AG08395 (cell line): ENCODE measurements around the gene UFSP2.
"Not testable (repeated sequence)": the region's sequence is repeated elsewhere in the genome, so short reads cannot be mapped to it uniquely, and the experiment has no call there.

ENCODE experiments used
- DNase-seq: peaks from one replicate; pipeline ENCODE4 v3.0.0; 2012; ENCODE audit warnings: mixed read lengths, low spot score

Gene UFSP2

GRCh38 chr4:185384061-185384460, 41.7 kb downstream of the UFSP2 start:
- no peak for DNase-seq

DNA sequence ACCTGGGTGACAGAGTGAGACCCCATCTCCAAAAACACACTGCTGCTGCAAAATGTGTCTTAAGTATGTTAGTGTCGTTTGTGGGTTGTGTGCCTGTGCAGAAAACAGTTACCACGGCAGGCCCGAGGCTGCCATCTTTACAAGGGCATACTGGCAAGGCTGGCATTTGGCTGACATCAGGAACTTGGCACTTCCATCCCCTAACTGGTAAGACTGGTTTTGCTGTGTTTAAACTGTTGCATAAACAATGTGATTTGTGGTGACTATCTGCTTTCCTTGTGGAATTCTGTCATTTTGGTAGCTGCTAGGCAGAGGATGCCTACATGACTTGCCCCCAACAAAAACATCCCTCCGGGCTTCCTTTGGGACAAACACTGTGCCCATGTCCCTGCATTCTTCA, 42.3 kb downstream of the UFSP2 start:
- no peak for DNase-seq

DNA sequence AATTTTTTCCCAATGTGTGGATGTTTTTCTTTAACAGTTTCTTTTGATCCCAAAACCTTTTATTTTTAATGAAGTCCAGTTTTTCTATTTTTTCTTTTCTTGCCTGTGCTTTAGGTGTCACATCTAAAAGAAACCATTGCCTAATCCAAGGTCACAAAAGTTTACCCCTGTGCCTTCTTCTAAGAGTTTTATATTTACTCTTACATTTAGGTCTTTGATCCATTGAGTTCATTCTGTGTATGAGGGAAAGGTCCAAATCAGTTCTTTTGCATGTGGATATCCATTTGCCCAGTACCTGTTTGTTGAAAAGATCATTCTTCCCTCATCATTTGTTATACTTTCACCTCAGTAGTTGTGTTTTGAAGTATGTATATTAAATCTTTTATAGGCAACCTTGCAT, 43.0 kb downstream of the UFSP2 start:
- DNase-seq = no peak

- no peak for DNase-seq
Measured at GRCh38 chr4:185381288-185382196, 44.2 kb downstream of the UFSP2 start.

DNA sequence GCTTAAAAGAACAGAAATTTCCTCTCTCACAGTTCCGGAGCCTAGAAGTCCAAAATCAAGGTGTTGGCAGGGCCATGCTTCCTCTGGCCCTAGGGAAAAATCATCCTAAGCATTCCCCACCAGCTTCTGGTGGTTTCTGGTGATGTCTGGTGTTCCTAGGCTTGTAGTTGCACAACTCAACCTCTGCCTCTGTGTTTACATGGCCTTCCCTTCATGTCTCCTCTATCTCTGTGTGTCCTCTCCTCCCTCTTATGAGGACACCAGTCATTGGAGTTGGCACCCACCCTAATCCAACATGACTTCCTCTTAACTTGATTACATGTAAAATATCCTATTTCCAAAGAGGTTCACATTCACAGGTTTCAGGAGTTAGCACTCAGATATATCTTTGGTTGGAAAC, 45.4 kb downstream of the UFSP2 start:
- DNase-seq = no peak

GRCh38 chr4:185379326-185380295, 46.2 kb downstream of the UFSP2 start:
- no peak for DNase-seq

- no peak for DNase-seq
Measured at GRCh38 chr4:185378264-185378663, 47.5 kb downstream of the UFSP2 start.

DNA sequence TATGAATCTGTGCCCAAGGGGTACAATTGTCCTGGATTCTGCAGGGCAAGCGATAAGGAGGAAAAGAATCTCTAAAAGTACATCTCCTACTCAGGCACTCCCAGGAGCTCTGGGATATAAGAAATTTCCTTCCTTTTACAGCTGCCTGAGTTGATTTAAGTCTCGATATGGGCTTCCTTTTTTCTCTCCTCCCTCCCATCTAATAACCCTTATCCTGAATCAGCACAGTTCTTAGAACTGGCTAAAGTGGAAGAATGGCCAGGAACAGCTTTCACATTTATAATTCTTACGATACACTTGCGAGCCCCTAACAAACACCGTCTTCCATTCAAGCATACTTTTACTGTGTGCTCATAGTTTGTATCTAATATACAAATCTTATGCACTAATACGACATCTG, 51.2 kb downstream of the UFSP2 start:
- DNase-seq = no peak

GRCh38 chr4:185374027-185374426, 51.7 kb downstream of the UFSP2 start:
- no peak for DNase-seq

DNA sequence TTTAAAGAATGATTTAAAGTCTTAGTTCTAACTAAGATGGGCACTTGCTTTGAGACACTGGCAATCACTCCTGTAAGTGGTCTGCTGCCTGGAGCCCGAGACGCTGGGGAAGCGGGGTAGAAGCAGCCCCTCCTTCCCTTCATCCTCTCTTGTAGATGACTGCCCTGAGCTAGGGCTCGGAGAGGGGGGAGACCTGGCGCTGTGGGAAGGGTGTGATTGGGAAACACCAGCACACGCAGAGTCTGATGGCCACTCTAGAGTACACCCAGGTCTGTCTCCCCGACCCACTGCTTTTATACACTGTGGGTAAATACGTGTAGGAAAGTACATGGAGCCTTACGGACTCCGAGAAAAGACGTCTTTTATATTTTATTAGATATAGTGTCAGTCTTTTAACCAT, 54.1 kb downstream of the UFSP2 start:
- no peak for DNase-seq

- no peak for DNase-seq
Measured at GRCh38 chr4:185370268-185370949, 55.4 kb downstream of the UFSP2 start.

DNA sequence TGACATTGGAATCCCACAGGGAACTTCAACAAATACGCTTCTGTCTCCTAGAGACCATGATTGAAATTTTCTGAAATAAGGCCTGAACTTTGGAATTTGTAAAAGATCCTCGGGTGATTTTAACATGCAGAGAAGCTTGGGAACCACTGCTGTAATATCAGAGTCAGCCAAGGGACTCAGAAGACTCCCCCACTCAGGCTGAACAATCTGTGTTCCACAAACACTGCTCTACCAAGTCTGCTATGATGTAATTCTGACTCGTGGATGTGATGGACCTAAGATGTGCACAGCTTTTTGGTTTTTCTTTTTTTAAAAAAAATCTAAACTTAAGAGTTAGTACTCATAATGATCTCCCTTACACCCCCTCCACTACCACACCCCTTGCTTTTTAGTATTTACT, 56.0 kb downstream of the UFSP2 start:
- no peak for DNase-seq

DNA sequence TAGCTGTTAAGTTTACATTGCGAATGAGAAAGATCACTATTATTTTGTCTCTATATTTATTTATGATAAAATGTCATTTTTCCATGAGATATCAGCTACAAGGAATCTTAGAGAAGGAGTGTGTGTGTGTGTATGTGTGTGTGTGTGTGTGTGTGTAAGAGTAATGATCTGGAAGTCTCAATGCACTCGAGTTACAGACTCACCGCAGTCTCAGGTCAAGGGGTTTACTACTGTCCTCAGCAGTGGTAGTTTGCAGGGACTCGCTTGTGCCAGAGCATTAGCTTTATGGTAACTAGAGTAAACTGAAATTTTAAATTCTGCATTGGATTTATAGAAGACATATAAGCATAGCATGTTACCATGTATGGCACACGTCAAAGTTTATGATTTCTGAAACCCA, 60.9 kb downstream of the UFSP2 start:
- DNase-seq = no peak

DNA sequence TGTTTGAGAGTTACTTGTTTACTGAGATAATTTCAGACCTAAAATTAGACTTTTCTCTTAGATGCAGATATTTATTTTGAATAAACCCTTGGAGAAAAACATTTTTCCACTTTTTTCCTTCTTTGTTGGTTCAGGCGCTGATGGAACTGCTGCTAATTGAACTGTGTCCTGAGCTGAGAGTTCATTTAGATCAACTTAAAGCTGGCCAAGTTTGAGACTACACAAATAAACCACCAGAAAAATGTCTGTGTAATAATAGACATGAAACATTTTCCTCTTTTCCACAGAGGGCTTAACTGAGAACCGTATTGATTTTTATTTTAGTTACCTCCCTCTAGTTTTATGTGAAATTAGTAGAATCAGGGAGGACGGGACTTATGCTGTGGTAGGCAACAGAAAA, 62.5 kb downstream of the UFSP2 start:
- DNase-seq = no peak

GRCh38 chr4:185362570-185362969, 63.2 kb downstream of the UFSP2 start:
- DNase-seq = not testable (repeated sequence)

- DNase-seq = no peak
Measured at GRCh38 chr4:185361872-185362271, 63.9 kb downstream of the UFSP2 start.

GRCh38 chr4:185359767-185360446, 65.9 kb downstream of the UFSP2 start:
- DNase-seq = no peak

DNA sequence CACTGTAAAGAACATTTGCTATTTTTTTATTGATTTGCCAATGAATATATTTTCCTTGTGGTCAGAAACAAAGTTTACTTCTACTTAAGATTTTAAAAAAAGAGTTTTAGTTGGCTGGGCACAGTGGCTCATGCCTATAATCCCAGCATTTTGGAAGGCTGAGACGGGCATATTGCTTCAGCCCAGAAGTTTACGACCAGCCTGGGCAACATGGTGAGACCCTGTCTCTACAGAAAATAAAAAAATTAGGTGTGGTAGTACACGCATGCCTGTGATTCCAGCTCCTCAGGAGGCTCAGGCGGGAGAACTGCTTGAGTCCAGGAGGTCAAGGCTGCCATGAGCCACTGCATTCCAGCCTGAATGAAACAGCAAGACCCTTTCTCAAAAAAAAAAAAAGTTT, 66.8 kb downstream of the UFSP2 start:
- DNase-seq = no peak

GRCh38 chr4:185358514-185358913, 67.2 kb downstream of the UFSP2 start:
- peak; percentile 6 for DNase-seq

DNA sequence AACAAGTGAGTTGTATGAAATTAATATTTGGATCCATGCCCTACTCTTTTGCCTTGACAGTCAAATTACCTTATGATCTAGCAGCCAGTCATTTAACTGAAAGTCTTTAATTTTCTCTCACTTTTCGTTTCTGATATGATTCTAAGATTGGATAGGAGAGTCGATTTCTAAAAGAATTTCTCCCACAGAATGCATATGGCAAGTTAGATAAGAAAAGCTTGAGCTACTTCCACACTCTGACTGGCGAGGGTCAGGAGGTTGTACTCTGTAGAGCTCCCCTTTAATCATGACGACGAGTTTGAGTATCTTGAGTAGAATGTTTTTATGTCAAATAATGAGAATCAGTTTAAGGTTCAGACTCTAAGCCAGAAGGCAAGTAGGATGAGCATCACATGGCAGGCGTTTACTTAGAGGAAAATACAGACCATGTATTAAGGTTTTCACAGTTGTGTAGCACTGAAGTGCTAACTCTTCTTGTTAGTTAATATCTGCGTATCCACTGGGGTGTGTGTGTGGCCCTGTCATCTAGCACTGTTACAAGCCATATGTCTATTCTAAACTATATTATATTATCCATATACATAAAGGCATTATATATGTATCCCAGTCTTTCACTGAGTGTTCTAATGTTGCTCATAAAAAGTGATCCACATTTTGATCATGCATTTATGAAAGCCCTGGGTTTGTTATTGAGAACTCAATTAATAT, 67.9 kb downstream of the UFSP2 start:
- no peak for DNase-seq

GRCh38 chr4:185357211-185357610, 68.6 kb downstream of the UFSP2 start:
- peak; percentile 11 for DNase-seq
